Measurements from ENCODE around the gene HLCS.

HLCS gene

DNA sequence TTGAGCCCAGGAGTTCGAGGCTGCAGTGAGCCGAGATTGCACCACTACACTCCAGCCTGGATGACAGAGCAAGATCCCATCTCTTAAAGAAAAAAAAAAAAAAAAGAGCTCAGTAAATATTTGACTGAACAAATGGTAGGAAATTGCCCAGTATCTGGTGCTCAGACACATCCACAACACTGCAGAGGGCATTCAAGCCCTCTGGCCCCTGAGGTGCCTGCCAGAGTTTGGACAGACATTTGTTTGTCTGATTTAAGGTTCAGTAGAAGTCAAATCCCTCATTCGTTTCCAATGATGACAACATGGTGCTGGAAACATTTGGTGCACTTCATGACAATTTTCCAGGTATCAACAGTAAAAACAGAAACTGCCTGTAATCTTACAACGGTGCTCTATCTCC is 86.6 kb downstream of the HLCS start:
- DNase-seq = no peak

DNA sequence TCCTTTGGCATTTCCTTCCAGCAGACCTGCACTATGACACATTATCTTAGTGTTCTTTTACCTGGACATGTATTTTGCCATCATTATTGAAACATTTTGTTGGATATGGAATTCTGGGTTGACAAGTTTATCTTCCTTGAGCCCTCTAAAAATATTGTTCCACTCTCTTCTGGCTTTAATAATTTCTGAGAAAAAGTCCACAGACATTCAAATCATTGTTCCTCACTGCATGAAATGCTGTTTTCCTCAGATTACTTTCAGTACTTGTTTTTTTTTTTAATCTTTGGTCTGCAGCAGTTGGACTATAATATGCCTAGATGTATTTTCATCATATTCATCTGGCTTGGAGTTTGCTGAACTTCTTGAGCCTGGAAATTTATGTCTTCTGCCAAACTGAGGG is 88.7 kb downstream of the HLCS start:
- no peak for DNase-seq

DNA sequence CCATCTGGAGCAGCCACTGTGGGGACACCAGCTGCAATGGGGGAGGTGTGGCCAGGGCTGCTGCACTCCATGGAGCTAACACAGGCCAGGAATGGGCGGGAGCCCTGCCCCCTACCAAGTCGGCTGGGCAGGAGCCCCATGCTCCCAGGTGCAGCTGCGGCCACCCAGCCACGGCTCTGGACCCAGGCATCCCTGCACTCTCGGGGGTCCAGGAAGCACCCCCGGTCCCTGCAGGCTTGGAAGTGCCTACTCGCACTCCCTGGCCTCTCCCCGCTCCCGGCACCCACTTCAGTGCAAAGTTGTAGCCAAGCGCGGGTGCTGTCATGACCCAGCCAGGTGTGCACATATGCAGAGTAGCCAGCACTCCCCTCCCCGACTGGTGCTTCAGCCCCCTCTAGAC is 91.8 kb downstream of the HLCS start:
- no peak for DNase-seq

DNA sequence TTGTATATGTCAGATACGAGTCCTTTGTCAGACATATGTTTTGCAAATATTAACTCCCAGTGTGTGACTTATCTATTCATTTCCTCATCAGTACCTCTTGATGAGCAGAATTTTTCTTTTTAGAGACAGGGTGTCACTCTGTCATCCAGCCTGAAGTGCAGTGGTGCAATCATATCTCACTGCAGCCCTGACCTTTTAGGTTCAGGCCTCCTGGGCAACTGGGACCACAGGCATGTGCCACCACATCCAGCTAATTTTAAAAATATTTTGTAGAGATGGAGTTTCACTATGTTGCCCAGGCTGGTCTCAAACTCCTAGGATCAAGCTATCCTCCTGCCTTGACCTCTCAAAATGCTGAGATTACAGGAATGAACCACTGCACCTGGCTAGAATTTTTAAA is 93.0 kb downstream of the HLCS start:
- no peak for DNase-seq

DNA sequence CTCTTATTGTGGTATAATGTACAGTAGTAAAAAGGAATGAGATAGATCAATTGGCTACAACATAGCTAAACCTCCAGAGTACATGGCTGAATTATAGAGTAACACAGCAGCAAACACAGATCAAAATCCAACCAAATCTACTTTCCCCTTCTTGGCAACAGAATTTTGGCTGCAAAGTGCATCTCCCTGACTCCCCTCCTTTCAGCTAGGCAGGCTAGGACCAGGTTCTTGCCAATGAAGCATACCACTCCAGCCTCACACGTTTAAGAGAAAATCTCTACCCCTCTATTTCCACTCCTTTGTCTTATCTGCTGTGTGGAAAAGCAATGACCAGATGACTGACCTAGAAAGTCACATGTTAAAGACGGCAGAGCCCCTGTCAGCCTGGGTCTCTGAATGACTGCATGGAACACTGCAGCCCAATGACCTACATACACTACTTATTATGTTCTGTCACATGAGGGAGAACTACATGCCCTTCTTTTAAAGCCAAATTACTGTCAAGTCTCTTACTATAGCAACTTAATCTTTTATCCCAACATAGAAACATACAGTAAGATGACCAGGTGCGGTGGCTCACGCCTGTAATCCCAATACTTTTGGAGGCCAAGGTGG is 99.1 kb downstream of the HLCS start:
- no peak for DNase-seq

DNA sequence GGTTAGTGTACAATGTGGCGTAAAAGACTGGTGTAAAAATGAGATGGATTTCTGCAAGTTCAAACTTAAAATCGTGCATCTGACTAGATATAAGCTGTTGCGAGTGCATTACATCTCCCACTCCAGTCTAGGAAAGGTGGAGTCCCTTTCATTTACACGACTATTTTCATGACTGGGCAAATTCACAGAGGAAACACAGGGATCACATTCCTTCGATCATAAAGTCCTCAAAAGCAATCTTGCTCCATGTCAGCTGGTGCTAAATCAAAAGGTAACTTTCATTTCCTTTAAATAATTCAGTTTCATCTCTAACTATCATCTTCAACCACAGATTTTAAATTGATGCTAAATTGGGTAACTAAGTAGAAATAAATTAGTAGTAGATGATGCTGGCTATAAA is 100.0 kb downstream of the HLCS start:
- no peak for DNase-seq

DNA sequence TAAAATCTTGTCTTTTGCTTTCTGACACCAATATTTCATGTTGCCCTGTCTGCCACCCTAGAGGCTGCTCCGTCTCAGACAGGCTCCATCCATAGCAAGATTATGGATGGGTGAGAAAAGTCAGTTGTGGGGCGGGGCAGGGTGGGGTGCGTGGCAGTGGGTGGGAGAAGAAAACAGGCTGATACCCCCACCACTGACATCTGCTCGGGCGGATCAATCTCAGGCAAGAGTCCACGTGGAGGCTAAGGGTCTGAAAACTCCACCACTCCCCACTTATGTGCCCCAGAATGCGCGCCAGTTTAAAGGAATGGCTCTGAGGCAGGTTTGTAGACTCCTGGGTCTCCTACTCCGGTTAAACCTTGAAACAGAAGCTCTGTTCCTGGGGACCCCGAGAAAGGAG is 101.5 kb downstream of the HLCS start:
- DNase-seq = no peak

DNA sequence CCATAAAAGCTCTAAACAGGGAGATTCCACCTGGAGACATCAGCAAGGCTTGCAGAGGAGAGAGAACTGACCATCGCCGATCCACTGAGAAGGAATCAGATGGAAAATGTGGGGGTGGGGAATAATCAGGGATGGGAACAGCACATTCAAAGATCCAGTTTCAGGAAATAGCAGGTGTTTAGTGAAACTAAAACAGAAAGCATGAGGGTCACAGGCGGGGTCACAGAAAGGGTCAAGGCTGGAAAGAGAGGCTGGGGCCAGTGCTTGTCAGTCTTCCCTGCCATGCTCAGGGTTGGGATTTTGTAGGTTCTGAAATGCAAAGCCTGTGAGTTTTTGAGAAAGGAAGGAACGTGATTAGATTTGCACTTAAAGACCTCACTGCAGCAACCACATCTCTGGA is 103.2 kb downstream of the HLCS start:
- DNase-seq = no peak

DNA sequence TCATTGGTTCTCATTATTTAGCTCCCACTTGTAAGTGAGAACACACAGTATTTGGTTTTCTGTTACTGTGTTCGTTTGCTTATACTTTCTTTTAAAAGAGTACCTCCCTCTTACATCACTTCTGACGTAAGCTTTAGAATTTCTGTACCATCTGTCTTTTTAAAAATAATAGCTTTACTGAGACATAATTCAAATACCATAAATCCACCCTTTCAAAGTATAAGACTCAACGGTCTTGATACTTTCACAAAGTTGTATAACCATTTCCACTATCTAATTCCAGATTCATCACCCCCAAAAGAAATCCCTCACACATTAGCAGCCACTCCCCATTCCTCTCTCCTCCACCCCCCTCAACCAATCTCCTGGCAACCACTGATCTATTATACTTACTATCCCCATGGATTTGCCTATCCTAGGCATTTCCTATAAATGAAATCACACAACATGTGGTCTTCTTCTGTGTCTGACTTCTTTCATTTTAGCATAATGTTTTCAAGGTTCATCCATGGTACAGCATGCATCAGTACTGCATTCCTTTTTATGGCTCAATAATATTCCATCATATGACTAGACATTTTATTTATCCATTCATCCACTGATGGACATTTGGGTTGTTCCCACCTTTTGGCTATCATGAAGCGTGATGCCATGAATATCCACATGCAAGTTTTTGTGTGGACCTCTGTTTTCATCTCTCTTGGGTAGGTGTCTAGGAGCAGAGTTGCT is 104.7 kb downstream of the HLCS start:
- no peak for DNase-seq

DNA sequence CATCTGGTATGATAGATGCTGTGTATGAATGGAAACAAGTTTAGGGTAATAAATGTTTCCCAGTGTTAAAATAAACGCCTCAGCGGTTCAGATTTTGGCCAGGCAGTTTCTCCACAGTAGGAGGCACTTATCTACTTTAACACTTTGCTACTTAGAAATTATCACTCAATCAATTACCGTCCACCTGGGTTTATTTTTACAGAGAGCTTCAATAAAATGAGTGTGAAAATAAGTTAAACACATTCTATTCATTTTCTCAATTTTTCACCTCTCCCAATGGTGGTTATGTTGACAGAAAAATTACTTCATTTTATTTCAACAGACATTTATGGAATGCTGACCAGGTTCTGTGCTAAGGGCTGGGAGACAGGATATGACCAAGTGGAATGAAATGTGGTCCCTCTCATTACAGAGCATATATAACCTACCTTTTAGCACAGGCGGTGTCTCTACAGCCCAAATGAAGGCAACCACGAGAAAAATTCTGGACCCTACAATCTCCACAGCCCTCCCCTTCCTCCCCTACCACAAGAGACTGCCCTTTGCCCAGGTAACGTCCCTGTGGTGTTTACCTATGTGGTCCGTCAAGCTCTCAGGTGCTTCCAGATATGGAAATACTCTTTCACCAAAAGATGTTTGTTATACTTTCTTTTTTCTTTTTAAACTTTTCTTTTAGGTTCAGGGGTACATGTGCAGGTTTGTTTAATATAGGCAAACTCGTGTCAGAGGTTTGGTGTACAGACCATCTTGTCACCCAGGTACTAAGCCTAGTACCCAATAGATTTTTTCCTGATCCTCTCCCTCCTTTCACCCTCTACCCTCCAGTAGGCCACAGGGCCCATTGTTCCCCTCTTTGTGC is 105.5 kb downstream of the HLCS start:
- DNase-seq = no peak

DNA sequence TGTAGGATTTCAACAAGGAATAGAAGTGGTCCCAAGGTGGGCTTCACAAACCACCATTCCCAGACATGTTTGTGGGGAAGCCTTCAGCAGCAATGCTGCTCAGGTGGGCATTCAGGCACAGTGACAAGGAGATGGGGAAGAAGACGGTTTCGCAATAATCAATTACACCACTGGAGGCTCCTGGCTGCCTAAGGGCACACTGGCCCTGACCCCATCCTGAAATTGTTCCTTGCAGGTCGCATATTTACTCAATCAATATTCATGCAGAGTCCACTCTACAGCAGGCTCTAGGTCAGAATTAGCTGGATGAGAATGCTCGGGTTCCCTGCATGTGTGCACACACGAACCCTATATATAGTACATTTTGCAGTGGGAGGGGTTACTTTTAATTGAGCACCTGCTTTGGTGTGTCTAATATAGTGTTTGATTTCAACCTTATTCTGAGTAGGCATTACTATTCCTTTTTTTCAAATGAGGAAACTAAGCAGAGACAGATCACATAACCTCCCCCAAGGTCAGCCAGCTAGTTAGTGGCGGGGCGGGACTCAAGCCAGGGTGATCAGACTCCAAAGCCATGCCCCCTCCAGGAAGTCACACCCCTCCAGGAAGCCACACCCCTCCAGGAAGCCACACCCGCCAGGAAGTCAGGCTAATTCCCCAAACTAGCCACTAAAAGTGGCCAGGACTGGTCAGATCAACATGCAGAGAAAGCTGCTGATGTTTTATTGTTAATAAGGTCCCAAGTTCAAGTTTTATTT is 106.5 kb downstream of the HLCS start:
- DNase-seq = peak; percentile 16

DNA sequence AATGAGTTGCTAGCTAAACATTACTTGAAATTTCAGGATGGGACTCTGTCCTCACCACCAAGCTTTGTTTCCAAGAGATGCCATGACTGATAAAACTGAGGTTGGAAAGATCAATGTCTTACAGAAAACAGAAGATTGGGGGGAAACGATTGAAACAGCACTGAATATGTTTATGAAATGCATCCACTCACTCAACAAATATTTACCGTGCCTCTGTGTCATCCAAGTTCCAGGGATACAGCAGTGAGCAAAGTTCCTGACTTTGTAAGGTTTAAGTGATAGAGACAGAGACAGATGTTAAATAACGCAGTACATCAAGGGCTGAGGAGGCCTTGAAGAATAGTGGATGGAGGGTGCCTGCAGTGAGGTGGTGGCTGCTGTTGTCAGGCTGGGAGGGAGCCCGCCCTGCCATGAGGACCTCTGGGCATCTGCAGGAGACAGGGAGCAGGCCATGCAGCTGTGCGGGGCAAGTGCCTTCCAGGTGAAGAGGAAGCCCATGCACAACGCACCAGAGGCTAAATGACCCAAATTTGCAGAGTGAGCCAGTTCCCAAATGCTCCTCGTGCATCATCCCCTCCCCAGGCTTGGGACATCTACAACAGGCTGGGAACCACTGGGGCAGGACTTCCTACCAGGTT is 108.0 kb downstream of the HLCS start:
- no peak for DNase-seq

DNA sequence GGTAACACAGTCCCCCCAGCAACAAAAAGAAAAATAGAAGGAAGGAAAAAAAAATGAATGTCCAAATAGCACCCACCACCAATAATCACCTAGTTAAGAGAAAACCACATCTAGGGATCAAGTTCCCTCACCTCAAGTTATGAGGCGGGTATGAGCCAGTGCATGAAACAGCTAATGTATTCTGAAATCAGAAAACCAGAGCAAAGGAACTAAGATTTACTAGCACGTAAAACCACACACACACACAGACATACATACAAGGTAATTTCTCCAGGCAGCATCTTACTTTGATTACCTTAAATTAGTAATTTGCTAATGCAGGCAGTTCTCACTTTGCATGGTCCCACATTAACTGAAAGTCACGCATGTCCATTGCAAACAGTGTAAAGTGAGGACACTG is 109.8 kb downstream of the HLCS start:
- DNase-seq = no peak

DNA sequence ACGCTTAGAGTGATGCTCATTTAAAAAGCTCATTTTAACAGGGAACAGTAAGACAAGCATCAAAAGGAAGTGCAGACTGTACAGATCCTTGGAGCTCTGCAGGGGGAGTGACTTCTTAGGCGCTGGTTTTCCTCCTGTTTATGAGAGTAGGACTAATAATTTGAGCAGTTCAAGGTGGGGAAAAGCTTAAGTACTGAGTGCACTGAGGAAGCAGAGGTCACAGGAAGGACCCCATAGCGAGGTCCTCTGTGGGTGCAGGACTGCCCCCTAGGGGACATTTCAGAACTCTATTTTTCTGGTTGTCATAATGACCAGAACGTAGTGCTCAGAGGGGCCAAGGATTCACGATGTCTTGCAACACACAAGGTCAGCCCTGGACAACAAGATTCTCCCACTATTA is 112.1 kb downstream of the HLCS start:
- DNase-seq = no peak

DNA sequence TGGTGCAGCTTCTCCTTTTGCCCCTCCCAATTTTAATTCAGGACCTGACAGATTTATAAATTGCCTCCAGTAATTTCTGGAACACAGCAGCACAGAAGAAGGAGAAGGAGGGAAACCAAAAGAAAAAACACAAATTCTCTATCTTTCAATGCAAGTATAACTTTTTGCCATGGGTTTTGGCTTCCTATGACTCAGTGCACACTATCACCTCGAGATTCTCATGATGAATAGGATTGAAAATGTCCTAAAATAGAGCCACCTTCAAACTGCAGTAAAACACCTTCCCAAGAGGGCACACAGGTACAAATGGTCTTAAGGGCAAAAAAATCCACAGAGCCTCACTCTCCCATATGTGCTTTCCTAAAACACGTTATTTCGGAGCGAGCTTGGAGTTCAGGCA is 113.6 kb downstream of the HLCS start:
- no peak for DNase-seq

DNA sequence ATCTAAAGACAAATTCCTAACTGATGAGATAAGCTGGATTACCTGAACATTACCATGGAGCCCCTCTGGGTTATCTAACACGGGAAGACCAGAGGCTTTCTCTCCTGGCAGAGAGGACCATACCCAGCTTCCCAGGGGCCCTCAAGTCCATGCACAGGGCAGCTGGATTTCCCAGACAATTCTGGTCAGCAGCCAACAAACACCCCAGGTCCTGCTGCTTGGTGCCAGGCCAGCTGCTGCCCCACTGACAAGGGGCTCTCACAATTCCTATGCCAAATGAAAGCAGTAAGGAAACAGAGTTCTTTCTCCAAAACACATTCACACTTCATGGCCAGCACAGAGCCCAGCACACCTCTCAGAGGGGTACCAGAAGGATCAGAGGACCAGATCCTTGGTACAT is 114.2 kb downstream of the HLCS start:
- DNase-seq = no peak

DNA sequence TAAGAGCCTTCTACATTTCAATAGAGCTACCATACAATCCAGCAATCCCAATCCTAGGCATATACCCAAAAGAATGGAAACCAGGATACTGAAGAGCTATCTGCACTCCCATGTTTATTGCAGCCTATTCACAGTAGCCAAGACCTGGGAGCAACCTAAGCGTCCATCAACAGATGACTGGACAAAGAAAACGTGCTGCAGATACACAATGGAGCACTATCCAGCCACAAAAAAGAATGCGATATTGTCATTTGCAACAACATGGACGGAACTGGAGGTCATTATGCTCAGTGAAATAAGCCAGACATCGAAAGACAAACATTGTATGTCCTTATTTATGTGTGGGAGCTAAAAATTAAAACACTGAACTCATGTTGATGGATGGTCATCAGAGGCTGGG is 115.3 kb downstream of the HLCS start:
- no peak for DNase-seq

DNA sequence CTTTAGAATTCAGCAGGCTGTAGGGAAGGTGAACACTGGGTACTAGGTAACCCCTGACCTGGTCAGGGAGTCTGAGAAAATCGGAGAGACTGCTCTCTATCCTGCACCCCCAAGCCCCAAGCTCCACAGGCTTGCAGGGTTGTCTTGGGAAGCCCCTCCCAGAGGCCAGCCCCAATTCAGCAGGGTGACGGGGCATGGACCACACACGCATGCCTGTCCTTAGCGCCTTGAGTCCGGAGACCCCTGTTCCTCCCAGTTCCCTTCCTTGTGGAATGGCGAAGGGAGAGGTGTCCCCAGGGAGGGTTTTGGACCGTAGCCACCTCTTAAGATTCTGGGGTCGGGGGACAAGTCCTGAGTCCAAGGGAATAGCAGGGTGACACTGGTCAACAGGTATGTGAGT is 116.1 kb downstream of the HLCS start:
- DNase-seq = no peak

DNA sequence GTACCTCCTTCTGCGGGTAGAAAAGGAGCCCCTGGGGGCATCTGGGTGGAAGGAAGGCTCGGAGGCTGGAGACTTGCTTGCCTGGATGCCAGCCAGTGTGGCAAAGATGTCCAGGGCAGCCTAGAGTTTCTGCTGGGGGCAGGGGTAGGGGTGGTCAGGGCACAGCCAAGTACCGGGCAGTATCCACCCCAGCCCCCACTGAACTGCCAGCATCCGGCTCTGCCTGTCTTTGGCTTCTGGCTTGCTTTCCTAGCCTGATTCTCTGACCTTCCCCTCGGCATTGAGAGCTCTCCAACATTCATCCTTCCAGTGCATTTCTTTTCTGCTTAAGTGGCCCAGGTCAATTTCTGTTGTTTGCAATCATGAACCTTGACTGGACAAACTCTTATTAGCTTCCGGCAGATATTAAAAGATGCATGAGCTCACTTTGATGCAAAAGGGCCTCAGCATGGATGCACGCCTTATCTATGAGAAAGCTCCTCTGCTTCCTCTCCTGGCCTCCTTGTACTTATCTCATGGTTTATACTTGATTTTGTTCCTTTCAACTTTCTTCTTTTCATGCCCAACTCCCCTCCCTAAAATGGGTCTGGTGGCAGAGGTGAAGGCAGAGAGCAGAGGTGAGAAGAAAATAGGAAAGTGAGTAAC is 116.9 kb downstream of the HLCS start:
- no peak for DNase-seq

DNA sequence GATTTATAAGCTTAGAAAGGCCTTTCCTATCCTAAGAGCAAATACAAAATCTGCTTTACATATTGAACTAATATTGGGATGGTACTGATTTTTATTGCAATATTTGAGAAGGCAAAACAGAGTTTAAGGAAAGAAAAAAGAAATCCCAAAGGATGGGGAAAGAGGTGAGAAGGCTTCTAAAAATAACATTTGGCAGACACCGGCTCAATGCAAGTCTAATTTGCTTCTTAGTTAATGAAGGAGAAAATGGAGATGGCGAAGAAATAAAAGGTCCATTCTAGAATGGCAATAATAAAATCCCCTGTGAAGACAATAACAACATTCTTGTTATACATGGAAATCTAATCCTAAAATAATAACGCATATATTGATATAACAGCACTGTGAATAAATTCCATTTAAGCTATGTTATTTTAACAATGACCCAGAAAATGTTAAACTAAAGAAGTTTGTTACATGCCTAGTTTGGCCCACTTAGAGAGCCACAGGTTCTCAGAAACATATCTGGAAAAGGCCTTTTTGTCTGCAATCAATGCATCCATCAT is 117.7 kb downstream of the HLCS start:
- DNase-seq = no peak

DNA sequence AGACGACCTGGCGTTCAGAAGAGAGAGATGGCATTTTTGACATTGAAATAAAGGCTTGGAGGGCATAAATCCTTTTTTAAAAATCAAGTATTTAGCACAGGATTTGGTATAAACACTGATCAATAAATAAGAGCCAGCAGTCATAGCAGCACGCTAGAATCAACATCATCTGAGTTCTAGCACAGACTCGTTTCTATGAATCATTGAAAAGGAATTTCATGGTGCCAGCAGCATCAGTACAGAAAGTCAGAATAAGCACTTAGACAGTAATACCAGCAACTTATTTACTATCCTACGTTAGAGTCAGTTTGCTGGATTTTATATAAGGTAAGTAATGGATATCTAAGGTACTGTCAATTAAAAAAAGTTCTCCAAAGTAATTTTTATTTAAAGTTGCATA is 119.3 kb downstream of the HLCS start:
- no peak for DNase-seq

DNA sequence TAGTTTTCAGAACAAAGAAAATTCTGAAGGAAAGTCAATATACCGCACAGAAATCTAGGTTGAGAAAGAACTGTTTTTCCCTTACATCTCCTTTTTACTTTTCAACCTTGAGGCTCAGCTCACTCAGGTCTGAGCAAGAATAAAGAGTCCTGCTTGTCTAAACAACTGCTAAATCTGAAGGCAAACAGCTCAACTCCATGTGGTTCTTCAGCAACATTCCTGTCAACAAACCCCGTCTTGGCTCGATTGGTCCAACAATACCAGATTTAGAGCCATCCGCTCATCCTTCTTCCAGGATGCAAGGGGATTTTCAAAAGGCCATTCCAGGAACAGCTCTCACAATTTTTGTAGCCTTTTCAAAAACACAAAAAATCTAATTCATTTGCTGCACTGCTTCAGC is 119.8 kb downstream of the HLCS start:
- DNase-seq = no peak

All from NK-92 treated with Interleukin-12 subunit alpha and Interleukin-12 subunit beta, amount 100 ng/mL, for 24 hours (cell line).